Activated B cell treated with CpG ODN at 0.5 μM for 24 hours (primary cell): ENCODE data around the gene SPRYD7. TPM values are rescaled to one million over a fixed set of nuclear protein-coding genes. Genes with fewer than 3 reads are reported as not detected.

Source experiments
- ATAC-seq: fragments of 200-7000 bp; cut with Tn5 transposase; one replicate; pipeline ENCODE4 v1.10.0; 2021; ENCODE audit warnings: low read depth, mild to moderate bottlenecking, moderate library complexity
- CTCF ChIA-PET: fragments of 350-600 bp; sonication (Branson Sonifier 250); formaldehyde crosslinking; loops from one replicate; lab custom pipeline; 2021; ENCODE audit warnings: antibody characterized with exemption; lab: Charles Lee
- POLR2A ChIA-PET: fragments of 350-600 bp; sonication (Branson Sonifier 250); formaldehyde crosslinking; loops from one replicate; lab custom pipeline; 2021; ENCODE audit warnings: antibody characterized with exemption; lab: Charles Lee
- DNase-seq: peaks from one replicate; pipeline ENCODE4 v3.0.0; 2022
- H3K27ac Mint-ChIP-seq: one replicate; pipeline ENCODE4 v1.8.0; 2020; ENCODE audit warnings: mixed read lengths
- H3K27me3 Mint-ChIP-seq: one replicate; pipeline ENCODE4 v1.8.0; 2021; ENCODE audit warnings: mixed read lengths
- H3K36me3 Mint-ChIP-seq: one replicate; pipeline ENCODE4 v1.8.0; 2021; ENCODE audit warnings: low read depth, mixed read lengths
- H3K4me1 Mint-ChIP-seq: one replicate; pipeline ENCODE4 v1.8.0; 2021; ENCODE audit warnings: mixed read lengths
- H3K4me3 Mint-ChIP-seq: one replicate; pipeline ENCODE4 v1.8.0; 2020; ENCODE audit warnings: mild to moderate bottlenecking, mixed read lengths
- H3K9me3 Mint-ChIP-seq: one replicate; pipeline ENCODE4 v1.8.0; 2020; ENCODE audit warnings: mixed read lengths
- CTCF ChIP-seq: fragments of 200-600 bp; IDR thresholded peaks from one replicate; pipeline ENCODE4 v1.8.0; 2022; ENCODE audit warnings: antibody characterized with exemption, mild to moderate bottlenecking
- intact Hi-C: fragments of 100-400 bp; cut with micrococcal nuclease; formaldehyde crosslinking; loops from one replicate; pipeline ENCODE4 v1.15.1; 2024
- total RNA-seq: library from RNA; stranded (reverse); gene quantifications from 2 replicates; pipeline ENCODE4 v1.2.3, GENCODE V29; 2022

The SPRYD7 gene
- total RNA-seq, 1 donor from 2014 or later: 3.7 TPM

DNA sequence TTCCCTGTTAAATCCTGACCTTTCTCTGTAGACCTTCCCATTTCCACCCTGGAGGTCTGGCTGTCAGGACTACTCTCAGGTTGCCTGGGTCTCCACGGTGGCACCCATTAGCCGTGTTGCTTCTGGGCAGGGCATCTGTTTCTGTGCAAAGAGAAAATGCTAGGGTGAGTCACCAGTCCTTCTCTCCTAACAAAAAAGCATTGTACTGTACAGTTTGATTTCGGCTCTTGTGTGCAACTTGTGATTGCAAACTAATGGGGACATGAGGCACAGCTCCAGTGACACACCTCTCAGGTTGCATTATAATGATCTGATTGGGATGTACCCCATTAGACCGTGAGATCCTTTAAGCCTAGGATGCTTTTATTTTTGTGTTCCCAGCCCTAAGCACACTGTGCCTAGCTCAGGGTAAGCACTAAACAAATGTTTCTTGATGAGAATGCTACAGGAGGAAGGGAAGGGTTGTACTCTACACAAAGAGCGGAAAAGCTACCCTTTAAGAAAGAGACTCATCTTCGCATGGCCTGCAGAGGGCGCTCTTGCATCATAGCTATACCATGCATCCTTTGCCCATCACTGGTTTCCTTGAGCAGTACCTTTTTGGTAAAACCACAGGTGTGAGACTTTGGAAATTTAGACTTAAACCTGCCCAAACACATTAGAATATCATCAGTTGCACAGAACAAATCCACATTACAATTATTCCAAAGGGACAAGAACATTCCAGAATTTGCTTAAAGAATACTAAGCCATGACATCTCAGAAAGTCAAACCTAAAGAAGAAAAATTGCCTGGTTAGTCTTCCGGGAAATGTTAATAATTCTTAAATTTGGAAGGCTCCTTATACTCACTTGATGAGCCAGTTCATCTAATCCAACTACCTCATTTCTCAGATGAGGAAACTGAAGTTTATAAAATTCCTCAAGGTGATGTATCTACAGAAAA is 40.4 kb upstream of the SPRYD7 start:
- no peak overlapping the region for H3K4me3 Mint-ChIP-seq
- ChIA-PET CTCF (interaction anchor here (0.6 to 5.8 kb wide), 41 partner anchors 11 to 1310 kb away, joined by 3 to 82 read pairs (median 4); partner anchors contain the start of genes RNASEH2B, SPRYD7 and TRIM13), POLR2A (interaction anchor here (0.6 to 2.4 kb wide), 8 partner anchors 20 to 935 kb away, joined by 3 to 18 read pairs (median 10); partner anchors contain the start of gene TRIM13)
- no peaks in the 10 kb centered on the region for H3K27me3 Mint-ChIP-seq
- no peaks in the 10 kb centered on the region for H3K9me3 Mint-ChIP-seq
- DNase-seq: peak; percentile 57
- no peaks in the 10 kb centered on the region for H3K36me3 Mint-ChIP-seq
- peaks cover 2% of the 10 kb centered on the region for H3K4me1 Mint-ChIP-seq
- peak; percentile 86 for ATAC-seq
- no peak for TF ChIP-seq CTCF
- intact Hi-C loops: loop anchor here (1.0 to 10.0 kb wide), 10 partner anchors 21 to 1308 kb away; partner anchors contain the start of gene TRIM13
- H3K27ac Mint-ChIP-seq: no peak overlapping the region

- POLR2A ChIA-PET: interaction anchor here (1.4 to 2.4 kb wide), 5 partner anchors 21 to 936 kb away, joined by 5 to 18 read pairs (median 15); partner anchors contain the start of gene TRIM13
- H3K9me3 Mint-ChIP-seq: no peaks in the 10 kb centered on the region
- no peak for DNase-seq
- no peak overlapping the region for H3K27ac Mint-ChIP-seq
- H3K4me1 Mint-ChIP-seq: peaks cover 2% of the 10 kb centered on the region
- intact Hi-C loops: loop anchor here (1.0 to 10.0 kb wide), 10 partner anchors 21 to 1309 kb away; partner anchors contain the start of gene TRIM13
- CTCF ChIA-PET: interaction anchor here (0.7 to 5.8 kb wide), 26 partner anchors 22 to 1310 kb away, joined by 3 to 82 read pairs (median 4); partner anchors contain the start of genes SPRYD7 and TRIM13
- no peaks in the 10 kb centered on the region for H3K27me3 Mint-ChIP-seq
- ATAC-seq: no peak
- no peak for TF ChIP-seq CTCF
- H3K36me3 Mint-ChIP-seq: no peaks in the 10 kb centered on the region
- H3K4me3 Mint-ChIP-seq: no peak overlapping the region
Measured at GRCh38 chr13:49975826-49976225, 39.7 kb upstream of the SPRYD7 start.

DNA sequence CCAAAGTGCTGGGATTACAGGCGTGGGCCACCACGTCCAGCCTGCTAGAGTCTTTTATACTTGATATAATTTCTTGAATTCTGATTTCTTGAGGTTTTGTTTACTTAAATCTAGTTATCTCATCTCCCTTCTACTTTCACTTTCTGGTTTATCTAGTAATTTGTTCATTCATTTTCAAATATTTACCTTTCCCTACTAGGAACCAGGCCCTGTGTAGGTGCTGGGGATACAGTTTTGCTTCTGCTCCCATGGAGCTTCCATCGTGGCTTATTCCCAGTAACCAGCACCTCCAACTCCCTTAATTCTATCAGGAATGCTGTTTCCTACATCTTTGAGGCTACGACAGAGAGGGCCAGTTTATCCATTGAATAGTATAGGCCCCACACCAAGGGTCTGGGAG is 36.6 kb upstream of the SPRYD7 start:
- no peaks in the 10 kb centered on the region for H3K9me3 Mint-ChIP-seq
- intact Hi-C loops: loop anchor here (10.0 kb wide), 1 partner anchor 1312 kb away; no protein-coding TSS in a partner anchor
- no peak for ATAC-seq
- H3K36me3 Mint-ChIP-seq: peaks cover 3% of the 10 kb centered on the region
- CTCF ChIA-PET: interaction anchor here (0.8 kb wide), 1 partner anchor 109 kb away, joined by 3 read pairs; no protein-coding TSS in a partner anchor
- DNase-seq: no peak
- H3K27ac Mint-ChIP-seq: no peak overlapping the region
- POLR2A ChIA-PET: interaction anchor here (0.7 kb wide), 1 partner anchor 828 kb away, joined by 3 read pairs; no protein-coding TSS in a partner anchor
- no peak overlapping the region for H3K4me3 Mint-ChIP-seq
- TF ChIP-seq CTCF: no peak
- H3K27me3 Mint-ChIP-seq: no peaks in the 10 kb centered on the region
- peaks cover 2% of the 10 kb centered on the region for H3K4me1 Mint-ChIP-seq

- no peak for ATAC-seq
- H3K36me3 Mint-ChIP-seq: peaks cover 30% of the 10 kb centered on the region
Measured at GRCh38 chr13:49967456-49967855, 31.3 kb upstream of the SPRYD7 start.

More at GRCh38 chr13:49967456-49967855, 31.3 kb upstream of the SPRYD7 start:
- no peak for TF ChIP-seq CTCF
- POLR2A ChIA-PET: interaction anchor here (1.1 kb wide), 1 partner anchor 18 kb away, joined by 3 read pairs; no protein-coding TSS in a partner anchor
- Mint-ChIP-seq H3K4me1 (no peaks in the 10 kb centered on the region), H3K27ac (no peak overlapping the region), H3K4me3 (no peak overlapping the region), H3K27me3 (no peaks in the 10 kb centered on the region), H3K9me3 (peaks cover 17% of the 10 kb centered on the region)
- DNase-seq: no peak
- intact Hi-C loops: no loop called here
- CTCF ChIA-PET: interaction anchor here (0.7 kb wide), 1 partner anchor 370 kb away, joined by 3 read pairs; no protein-coding TSS in a partner anchor
